Retinal pigment epithelial cell (primary cell): ENCODE measurements around the gene RFC4.

ENCODE experiments used
- DNase-seq: peaks from one replicate; pipeline ENCODE4 v3.0.0-alpha.2; 2010; ENCODE audit warnings: low read depth
- H3K4me3 ChIP-seq: 2 replicates; pipeline ENCODE4 v1.5.1; 2011; ENCODE audit warnings: mild to moderate bottlenecking, low read length, control low read depth, moderate library complexity
- TF ChIP-seq, protein P1 (sequence below): conservative IDR thresholded peaks from 2 replicates; pipeline ENCODE4 v1.5.1; 2011; ENCODE audit warnings: low read depth, low read length, control low read depth, inconsistent platforms

The RFC4 gene

DNA sequence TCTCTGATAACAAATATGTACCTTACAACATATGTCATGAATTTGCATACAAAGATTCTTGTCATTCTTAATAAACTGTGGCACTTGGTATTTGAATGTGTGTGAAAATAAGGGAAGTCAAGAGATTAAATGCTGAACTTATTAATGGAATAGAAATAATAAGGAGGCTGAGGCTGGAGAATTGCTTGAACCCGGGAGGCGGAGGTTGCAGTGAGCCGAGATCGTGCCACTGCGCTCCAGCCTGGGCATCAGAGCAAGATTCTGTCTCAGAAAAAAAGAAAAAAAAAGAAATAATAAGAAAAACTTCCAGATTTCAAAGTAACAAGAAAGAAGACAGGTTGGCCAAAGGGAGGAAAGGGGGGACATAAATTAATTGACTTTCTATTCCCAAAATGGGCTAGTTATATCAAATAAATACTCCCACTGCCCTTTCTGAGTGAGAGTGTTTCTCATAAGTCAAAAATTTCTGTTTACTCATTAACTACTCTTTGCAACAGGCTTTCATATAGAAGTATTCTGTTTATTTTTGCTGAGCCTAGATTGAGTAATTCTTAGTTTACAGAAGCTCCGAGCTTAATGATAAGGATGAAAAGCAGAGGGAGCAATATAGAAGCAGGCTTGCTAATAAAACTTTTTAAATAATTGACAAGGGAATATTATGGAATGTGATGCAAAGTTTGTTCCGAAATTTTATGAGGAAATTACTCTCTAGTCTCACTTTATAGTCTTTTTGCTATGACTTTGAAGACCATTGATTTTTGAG is 63.5 kb downstream of the RFC4 start:
- DNase-seq: no peak
- TF ChIP-seq, protein P1, sequence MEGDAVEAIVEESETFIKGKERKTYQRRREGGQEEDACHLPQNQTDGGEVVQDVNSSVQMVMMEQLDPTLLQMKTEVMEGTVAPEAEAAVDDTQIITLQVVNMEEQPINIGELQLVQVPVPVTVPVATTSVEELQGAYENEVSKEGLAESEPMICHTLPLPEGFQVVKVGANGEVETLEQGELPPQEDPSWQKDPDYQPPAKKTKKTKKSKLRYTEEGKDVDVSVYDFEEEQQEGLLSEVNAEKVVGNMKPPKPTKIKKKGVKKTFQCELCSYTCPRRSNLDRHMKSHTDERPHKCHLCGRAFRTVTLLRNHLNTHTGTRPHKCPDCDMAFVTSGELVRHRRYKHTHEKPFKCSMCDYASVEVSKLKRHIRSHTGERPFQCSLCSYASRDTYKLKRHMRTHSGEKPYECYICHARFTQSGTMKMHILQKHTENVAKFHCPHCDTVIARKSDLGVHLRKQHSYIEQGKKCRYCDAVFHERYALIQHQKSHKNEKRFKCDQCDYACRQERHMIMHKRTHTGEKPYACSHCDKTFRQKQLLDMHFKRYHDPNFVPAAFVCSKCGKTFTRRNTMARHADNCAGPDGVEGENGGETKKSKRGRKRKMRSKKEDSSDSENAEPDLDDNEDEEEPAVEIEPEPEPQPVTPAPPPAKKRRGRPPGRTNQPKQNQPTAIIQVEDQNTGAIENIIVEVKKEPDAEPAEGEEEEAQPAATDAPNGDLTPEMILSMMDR: no peak
- H3K4me3 ChIP-seq: no peak overlapping the region
